Hematopoietic multipotent progenitor cell treated with erythropoietin and hydrocortisone succinate and interleukin-3 and kit ligand, for 6 days (in vitro differentiated cells): ENCODE results near the gene OTULIN.

Source experiments
- DNase-seq: peaks from one replicate; pipeline ENCODE4 v3.0.0-alpha.2; 2015

Gene OTULIN

DNA sequence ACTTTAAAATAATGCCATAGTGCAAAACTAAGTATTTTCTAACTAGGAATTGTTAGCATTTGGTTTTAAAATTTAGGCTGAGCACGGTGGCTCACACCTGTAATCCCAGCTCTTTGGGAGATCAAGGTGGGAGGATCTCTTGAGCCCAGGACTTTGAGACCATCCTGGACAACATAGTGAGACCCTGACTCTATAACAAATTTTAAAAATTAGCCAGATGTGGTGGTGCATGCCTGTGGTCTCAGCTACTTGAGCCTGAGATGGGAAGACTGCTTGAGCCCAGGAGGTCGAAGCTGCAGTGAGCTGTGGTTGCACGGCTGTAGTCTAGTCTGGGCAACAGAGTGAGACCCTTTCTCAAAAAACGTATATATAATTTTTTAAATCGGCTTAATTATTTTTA is 4.9 kb downstream of the OTULIN start:
- no peak for DNase-seq

DNA sequence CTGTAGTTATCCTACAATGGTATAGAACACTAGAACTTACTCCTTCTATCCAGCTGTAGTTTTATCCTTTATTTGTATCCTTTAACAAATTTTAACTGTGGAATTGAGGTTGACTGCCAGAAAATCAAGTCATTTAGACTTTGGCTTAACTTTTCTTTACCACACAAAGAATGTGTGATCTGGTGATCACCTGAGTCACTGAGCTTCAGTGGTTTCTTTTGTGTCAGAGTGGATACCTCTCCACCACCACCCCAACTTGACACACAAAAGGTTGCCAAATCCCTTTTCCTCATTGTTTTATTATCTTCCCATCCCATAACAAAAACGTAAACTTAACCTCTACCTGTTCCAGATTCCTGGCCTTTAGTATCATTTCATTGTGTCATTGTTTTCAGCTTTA is 5.5 kb downstream of the OTULIN start:
- DNase-seq, result no peak

DNA sequence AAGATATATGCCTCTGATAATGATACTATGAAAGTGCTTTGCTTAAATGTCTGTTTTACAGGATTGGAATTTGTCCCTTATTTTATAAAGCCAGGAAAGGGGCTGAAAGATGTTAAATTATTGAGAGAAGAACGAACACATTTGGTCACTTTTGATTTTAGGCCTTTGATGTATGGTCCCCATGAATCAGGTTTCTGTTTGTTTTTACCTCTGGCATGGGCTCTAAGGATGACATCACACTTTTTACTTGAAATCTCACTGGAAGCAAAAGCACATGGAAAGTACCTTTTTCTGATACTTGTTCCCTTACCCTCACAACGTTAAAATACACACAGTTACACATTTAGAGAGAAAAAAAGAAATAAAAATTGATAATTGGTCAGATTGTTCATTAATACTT is 6.9 kb downstream of the OTULIN start:
- DNase-seq, result no peak

DNA sequence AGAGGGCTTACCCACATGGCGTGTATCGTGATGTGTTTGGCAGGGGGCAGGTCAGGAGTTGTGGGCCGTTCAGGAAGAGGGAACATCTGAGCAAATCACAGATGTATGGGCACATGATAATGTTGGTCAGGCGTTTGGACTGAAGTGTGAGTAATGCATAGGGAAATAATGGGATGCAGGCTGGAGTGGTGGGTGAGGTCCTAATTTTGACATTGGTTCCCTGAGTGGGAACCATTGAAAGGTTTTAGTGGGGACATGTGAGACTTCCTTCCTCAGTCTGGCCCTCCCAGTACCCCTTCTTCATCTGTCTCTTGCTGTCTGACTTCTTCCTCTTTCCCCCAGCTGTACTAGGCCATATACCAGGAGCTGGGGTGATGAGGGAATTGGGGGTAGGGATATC is 7.6 kb downstream of the OTULIN start:
- DNase-seq, result peak; percentile 32

DNA sequence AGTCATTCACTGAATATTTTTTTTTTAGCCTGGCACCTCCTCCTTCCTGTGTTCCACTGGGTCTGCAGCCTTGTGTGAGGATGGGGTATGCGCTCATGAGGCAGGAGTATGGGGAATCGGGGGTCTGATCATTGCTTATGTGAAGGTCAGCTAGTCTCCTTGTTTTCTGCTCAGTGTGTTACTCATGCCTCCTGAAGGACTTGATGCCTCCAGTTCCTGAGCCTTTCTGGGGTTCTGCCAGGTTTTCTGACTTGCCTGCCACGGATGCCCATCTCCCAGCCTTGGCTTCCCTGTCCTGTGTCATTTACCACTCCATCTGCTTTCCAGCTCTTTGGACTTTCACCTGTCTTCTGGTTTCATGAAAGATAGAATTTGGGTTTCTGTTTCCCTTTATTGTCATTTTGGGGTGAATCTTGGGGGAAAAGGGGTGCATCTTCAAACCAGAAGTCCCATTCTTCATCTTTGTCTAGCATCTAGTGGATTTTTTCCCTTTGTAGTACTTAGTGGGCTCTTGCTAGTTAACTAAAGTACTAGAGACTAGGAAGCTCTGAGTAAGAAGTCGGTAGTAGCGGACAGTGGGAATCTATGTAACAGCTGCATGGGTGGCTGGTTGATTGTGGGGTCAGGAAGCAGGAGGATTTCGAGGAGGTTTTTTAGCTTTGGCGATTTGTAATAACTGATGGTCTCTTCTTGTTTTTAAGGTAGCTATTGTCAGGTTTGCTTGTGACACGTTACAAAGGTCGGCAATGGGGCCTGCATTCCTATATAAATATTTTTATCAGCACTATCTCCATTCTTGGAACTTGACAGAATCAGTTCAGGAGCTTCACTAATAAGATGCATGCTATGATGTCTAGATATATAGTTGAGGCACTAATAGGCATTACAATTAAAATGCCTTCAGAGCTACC is 8.2 kb downstream of the OTULIN start:
- DNase-seq, result no peak

DNA sequence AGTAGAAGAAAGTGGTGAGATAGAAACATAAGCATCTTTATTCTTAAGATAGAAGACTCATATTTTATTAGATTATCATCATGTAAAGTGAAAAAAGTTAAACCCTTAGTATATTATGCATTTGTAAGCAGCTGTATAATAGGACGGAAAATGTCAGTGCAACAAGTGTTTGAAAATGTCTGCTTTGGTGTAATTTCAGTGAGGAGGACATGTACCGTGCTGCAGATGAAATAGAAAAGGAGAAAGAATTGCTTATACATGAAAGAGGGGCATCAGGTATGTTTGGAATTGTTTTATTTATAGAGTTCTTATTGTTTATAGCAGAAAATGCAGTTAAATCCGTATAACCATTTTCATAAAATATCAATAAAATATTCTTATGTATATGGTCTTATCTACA is 8.9 kb downstream of the OTULIN start:
- no peak for DNase-seq

DNA sequence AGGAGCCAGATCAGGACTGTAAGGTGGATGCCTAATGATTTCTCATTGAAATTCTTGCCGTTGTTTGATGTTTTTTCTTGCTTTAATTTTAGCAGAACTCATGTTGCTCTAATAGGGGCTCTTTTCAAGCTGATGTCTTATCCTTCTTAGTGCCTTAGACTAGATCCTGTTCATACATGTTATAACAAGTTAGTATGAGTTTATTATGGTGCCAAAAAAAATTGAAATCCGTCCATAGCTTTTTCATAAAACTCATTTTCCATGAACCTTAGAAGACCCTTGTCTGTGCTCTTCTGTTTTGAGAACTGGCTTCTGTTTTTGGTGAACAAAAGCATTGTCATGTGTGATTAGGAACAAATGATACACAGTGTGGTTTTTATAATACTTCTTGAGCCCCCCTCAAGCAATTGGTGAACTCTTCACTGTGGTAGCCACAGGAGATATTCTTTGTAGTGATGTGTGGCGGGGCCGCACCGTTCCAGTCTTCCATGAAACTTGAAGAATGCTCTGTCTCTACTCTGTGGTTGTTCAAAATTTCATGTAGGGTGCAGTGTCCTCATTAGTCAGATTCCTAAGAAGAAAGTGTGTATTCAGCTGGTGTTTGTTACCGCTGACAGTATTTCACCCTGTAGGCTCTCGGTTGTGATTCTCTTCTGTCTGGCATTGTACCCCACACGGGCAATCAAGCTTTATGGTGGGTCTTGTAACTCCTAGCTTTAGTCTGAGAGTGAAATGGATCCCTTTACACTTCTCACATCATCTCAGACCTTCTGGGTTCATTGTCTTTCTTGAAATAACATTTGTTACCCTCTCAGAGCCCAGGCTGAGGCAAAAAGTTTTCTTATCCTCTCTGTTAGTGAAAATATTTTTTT is 10.7 kb downstream of the OTULIN start:
- no peak for DNase-seq

DNA sequence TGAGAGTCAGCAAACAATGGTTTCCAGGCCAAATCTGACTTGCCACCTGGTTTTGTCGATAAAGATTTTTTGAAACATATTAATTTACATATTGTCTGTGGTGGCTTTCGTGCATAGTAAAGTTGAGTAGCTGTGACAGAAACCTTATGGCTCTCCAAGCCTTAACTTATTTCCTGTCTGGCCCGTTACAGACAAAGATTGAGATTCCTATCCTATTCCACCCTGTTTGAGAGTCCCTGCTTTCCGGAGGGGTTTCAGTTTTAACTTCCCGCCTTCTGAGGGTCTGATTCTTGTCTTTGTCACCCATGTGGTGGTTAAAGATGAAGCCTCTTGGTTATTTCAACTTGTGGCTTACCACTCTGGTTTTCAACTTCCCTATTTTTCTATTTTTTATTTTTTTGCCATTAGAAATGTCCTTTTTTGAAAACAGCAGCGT is 11.4 kb downstream of the OTULIN start:
- DNase-seq, result peak; percentile 80

DNA sequence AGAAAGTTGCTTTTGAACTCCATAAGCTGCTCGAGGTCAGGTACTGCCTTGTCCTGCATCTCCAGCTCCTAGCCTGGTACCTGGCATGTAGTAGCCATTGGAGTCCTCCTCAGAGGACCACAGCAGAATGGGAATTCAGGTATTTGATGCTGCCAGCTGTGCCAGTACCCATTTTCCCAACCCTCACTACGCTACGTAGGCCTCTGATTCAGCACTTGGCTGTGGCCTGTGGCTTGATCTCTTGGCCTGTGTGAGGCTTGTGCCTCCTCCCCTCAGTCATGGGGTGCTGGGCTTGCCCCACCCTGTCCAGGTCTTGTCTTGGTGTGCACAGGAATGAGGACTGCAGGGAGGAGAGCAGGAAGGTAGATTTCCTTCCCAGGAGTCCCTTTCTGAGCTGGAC is 11.8 kb downstream of the OTULIN start:
- peak; percentile 85 for DNase-seq

DNA sequence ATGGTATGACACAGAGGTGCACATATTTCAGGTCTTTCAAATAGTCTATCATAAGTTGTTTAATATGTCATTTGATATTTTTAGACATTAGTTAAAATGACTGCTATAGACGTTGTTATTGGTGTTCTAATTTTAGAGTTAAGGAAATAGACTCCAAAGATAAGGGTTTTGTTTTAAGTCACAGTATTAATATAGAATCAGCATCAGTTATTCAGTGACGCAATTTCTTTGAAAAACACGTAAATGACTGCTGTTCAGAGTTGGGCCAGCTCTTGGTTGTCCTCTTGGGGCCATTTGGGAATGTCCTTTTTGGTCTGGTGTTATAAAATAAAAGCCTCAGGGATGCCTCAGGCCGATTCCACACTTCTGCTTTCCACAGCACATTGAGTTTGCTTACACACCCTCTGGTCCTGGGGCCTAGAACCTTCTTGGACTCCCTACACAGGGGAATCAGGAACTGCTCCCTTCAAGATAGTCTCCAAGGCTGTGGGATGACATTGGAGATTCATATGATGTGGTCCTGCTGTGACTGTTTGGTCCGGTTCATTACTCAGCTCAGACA is 14.3 kb downstream of the OTULIN start:
- DNase-seq, result no peak

DNA sequence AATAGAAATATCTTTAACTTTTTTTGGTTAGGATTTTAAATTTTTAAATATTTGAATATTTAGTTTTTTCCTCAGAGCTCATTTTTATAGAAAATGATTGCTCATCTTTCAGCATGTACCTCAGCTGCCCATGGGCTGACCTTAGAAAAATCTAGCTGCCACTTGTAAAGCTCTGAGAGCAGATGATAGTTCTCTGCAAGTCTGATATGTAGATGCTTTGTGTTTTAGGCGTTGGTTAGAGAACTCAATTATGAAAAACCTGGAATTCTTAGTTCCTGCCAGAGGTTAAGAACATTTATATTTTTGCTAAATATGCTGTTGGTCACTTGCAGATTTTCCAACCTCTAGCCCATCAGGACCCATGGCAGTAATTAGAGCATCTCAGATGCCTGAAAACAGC is 15.1 kb downstream of the OTULIN start:
- no peak for DNase-seq

DNA sequence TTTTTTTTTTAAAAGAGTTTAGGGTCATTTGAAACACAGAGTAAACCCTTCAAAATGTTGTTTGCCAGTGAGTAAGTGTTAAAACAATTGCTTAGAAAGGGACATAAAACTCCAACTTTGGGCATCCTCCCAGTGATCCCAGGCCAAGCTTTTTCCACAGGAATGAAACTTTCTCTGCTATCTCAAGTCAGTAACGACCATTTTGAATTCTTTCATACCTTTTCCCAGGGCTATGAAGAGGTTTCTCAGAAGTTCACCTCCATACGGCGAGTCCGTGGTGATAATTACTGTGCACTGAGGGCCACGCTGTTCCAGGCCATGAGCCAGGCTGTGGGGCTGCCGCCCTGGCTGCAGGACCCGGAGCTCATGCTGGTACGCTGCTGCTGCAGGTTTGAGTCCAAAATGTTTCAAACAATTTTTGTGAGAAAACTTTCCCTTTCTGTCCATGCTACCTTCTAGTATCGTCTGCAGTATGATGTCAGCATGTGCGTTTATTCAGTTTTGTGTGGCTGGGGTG is 16.8 kb downstream of the OTULIN start:
- DNase-seq, result no peak

DNA sequence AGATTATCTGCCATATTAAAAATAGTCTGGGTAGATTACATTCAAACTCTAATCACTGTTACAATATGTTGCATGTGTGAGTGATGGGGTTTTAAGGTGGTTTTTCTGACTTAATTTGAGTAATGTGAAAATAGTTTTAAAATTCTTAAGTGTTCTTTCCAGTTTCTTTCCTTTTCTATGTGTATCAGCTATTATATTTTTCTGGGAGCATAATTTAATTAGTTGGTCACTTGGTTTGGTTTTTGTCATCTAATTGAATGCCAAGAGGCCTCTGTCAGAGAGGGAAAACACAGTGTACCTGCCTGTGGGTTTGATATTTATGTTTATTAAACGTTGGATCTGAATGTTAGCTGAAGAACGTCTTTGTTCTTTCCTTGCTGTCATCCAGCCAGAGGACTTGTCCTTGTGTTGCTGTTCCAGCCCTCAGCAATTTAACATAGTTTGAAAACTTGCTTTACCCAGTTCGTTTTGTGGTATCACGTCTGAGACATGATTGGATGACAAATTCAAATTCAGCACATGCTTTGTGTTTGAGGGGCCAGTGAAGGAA is 19.5 kb downstream of the OTULIN start:
- no peak for DNase-seq

DNA sequence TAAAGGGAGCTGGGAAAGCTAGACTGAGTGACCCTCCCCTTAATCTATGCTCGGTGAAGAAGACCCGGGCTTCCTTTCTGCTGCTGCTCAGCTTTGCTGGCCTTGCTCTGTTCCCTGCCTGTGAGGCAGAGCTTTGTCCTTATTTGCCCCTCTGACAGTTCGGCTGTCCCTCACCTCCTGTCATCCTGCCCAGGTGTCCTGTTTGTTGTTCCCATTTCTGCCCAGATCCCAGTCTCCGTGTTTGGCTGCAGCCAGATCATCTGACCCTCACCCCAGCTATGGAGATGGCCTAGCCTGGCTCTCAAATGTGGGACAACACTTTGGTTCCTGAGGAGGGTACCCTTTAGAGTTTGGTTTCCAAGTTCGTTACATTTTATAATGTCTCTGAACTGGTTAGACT is 20.2 kb downstream of the OTULIN start:
- no peak for DNase-seq

DNA sequence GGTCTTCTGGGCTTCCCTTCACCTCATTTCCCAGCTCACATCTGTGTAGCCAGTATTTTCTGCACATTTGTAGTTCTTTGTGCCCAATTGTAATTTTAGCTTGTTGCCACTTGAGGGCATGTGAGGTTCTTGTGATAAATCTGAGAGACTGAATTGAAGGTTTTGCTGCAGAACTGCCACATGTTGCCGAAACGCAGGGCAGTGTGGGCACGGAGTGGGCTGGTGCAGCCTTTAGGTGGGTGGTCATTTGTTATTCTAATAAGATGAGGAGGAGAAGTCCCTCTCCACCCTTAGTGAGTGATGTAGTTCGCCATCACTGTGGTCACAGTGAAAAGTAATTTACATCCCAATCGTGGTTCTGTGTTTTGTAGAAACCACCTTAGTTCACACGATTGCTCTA is 21.2 kb downstream of the OTULIN start:
- DNase-seq, result peak; percentile 78

DNA sequence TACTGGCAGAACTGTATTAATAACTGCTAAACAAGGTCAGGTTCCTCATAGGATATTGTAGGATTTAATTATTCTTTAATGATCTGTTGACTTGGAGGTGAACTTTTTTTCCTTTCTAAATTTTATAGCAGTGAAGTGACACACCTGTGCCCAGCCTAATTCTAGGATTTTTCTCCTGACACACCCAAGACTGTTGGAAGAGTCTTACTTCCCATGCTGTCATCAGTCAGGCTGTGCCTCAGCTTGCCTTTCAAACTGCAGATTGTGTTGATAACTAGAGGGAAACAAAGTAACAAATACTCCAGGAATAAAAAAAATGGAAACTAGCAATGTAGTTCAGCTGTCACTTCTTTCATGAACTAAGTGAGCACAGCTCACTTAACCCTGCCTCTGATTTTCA is 22.0 kb downstream of the OTULIN start:
- DNase-seq, result no peak

DNA sequence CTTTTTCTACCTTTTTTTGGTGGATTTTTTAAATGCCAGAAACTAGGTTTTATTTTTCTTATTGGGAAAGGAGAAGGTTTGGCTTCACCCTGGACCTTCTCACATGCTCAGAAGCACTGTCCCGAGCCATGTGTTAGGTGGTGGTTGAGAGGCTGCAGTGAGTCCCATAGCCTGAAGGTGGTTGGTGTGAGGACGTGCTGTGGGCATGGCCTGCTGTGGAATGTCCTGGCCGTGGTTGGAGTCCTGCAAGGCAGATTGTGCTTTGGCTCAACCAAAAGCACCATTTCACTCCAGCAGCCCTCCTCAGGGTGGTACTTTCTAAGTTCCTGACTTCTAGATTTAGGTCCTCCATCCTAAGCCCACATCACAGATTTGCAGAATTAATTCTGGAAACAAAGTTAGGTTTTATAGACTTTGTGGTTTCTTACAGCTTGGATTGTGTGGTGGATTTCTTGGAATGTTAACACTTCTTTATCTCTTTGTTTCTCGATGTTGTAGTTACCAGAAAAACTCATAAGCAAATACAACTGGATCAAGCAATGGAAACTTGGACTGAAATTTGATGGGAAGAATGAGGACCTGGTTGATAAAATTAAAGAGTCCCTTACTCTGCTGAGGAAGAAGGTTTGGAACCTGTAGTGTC is 22.6 kb downstream of the OTULIN start:
- no peak for DNase-seq

DNA sequence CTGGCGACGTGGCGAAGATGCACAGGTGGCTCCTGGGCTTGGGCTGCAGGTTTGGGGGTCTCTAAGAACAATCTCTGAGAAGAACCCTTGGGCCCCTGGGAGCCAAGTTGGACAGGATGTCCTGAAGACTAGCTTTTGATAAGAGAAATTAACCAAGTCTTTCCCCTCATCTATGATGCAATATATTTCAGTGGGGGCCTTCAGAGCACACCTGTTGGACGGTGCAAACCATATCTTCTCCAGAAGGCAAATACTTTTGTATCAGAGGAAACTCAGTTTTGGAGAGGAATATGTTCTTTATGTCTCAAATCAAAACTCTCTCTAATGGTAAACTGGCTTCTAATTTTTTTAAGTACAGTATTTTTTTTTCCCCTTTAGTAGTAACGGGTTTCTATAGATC is 28.6 kb downstream of the OTULIN start:
- no peak for DNase-seq

DNA sequence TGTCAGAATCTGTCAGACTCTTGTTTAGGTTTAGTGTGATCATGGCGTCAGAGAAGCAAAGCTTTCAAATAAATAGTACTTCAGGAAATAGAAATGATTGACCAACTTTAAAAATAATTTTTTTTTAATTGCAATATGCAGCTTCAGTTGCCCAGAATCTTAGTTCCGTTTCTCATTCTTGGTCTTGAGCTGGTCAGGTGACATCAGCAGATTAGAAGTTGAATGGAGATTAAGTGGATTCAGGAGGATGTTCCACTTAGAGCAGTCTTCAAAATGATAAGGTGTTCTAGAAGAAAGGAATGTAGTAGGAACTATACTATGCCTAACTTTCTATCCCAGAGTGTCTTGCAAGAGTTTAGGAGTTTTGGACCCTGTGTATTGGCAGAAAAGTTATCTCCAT is 30.6 kb downstream of the OTULIN start:
- no peak for DNase-seq

DNA sequence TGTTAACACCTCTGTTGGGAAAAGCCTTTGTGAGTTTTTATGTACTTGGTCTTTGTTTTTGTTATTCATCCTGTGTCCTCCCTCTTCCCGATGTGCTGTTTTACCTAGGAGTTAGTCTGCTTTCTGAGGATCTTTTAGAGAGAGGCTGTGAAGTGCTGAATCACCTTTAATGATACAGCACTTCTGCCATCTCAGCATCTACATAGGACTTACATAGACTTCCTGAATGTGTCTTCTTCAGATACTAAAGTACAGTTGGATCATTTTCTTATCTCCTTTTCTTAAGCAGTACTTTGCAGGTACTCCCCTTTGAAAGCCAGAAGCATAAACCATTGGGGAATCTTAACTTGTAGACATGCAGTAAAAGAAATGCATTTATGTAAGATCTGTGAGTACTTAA is 31.5 kb downstream of the OTULIN start:
- peak; percentile 67 for DNase-seq

DNA sequence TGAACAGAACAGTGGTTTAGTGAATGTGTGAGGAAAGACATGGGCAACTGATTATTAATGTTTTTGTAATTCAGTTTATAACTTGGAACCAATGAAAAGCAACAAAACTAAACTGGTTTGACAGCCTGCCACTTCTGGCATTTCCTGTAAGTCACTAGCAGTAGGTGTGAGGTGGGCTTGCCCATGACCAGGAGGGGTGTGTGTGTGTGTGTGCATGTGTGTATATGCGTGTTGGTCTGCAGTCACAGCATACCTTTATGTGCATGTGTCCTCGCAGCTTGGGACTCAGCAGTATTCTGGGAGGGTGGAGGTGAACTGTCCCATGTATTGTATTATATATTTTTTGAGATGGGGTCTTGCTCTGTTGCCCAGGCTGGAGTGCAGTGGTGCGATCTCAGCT is 32.3 kb downstream of the OTULIN start:
- DNase-seq, result no peak

DNA sequence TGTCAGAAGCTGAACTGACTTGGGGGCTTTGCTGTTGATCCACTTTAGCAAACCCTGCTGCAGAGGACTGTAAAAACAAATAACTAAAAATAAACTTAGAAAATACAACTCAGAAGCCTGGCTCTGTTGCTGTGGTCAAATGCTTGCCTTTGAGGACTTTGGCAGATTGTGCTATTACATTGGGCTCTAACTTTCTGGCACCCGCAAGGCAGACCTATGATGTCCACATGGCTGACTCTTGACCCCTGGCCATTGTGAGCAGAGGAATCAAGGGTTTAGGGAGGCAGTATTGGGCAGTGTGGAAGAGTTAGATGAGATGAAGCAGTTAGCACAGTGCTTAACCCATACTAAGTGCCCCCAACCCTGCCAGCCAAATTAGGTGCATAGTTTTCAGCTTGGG is 34.0 kb downstream of the OTULIN start:
- no peak for DNase-seq

DNA sequence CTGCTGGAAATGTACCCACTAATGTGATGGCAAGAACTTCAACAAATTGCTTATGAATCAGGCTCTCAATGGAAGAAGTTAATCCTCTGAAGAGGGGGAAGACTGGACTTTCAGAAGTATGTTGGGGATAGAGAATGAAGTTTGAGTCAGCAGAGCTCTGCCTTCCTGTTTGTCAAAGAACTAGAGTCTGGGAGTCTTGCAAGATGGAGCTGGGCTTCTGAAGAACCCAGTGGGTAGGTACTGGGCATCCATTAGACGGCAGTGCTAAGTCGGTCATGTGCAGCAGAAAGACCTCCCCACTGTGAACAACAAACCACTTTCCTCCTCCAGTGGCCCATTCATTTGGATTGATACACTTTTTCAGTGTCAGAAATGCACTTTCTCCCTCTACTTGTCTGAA is 34.6 kb downstream of the OTULIN start:
- DNase-seq, result no peak
